GM20431 (cell line): ENCODE measurements around the gene FKBP3.

ENCODE experiments used
- in situ Hi-C: fragments of 300-500 bp; cut with MseI, MboI; formaldehyde crosslinking; loops from one replicate; pipeline ENCODE4 v1.15.0; 2020; ENCODE audit warnings: low sequenced_read_pairs; ENCODE audit not compliant: unreplicated experiment

The FKBP3 gene

DNA sequence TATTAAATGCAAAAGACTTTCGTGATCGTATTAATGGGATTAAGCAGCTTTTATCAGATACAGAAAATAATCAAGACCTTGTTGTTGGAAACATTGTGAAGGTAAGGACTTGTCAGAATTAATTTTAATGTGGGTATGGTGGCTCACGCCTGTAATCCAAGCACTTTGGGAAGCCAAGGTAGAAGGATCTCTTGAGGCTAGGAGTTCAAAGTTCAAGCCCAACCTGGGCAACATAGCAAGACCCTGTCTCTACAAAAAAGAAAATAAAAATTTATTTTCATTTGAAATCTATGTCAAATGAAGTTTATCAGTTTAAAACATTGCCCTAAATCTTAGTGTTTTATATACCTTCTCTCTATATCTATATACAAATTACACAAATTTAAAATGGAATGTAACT, 67.6 kb downstream of the FKBP3 start:
- in situ Hi-C loops, result no loop called here

DNA sequence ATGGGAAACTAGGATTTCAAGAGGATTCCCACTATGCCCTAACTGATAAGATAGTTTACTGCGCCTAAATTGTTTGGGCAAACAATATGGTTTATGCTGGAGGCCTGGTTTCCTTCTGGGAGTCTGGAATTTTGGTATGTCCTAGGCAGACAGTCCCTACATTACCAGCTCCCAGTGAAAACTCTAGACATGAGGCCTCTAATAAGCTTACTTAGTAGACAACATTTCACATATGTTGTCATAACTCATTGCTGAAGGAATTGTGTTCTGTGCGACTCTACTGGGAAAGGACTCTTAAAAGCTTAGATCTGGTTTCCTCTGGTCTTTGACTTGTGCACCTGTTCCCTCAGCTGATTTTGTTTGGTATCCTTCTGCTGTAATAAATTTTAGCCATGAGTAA, 68.3 kb downstream of the FKBP3 start:
- in situ Hi-C loops, result no loop called here
